CMK (cell line): ENCODE measurements around the gene SP6.

Experiments used
- DNase-seq: peaks from one replicate; pipeline ENCODE4 v3.0.0-alpha.2; 2010; ENCODE audit warnings: low read depth

SP6 gene

DNA sequence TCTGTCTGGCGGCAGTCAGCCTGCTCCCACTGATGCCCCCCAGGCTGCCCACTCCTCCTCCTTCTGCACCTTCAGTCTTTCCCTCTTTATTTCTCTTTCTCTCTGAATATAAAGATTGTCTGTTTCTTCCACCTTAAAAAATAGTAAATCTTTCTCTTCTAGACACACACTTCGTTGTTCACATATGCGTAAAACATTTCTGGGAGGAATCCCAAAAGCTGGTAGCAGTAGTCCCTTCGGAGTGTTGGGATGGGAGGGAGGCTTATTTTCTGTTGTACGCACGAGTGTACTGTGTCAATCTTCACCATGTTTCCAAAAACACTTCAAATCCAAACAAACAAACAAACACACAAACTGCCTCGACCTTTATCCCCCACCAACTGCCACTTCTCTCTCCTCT is 39.3 kb downstream of the SP6 start:
- DNase-seq = no peak

DNA sequence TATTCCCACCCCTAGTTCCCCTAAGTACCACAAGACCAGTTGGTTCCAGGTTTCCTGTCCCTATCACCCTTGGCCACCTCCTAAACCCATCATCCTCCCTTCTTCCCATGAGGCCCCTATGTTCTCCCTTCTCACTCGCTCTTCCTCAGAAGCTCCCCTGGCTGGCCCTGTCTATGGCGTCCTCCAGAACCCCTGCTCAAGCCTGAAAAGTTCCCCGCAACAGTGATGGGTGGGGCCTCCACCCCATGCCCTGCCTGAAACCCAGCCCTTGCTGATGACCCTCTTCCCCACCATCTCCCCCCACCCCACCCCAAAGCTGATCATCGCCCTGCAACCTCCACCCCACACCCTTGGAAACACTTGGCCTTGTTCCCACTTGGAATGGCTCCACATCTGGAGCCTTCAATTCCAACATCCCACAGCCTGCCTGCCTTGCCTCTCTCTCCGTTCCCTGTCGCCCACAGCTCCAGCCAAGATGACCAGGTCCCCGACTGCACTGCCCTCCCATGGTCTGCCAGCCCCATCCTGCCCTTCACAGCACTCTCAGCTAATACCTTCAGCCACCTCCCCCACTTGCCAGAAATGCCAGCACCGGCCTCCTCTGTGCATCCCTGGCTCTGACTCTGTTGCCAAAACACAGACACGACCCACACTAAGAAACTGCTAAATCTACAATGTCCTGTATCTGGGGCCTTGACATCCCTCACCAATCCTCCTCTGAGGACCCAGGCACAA is 39.9 kb downstream of the SP6 start:
- DNase-seq = no peak

- DNase-seq = no peak
Measured at GRCh38 chr17:47810200-47810821, 40.7 kb downstream of the SP6 start.

GRCh38 chr17:47808830-47809480 is 42.0 kb downstream of the SP6 start:
- DNase-seq = no peak

- no peak for DNase-seq
Measured at GRCh38 chr17:47808036-47808829, 42.7 kb downstream of the SP6 start.

- no peak for DNase-seq
Measured at GRCh38 chr17:47807421-47807820, 43.5 kb downstream of the SP6 start.

DNA sequence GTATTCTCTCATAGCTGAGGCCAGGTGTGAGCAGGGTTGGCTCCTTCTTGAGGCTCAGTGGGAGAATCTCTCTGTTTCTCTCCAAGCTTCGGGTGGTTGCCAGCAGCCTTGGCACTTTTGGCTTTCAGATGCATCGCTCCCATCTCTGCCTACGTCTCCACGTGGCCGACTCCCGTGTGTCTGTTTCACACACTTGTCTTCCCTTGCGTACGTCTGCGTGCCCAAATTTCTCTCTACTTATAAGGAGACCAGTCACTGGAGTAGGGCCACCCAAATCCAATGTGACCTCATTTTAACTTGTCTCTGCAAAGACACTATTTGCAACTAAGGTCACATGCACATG is 44.1 kb downstream of the SP6 start:
- DNase-seq = no peak

GRCh38 chr17:47806026-47806912 is 44.7 kb downstream of the SP6 start:
- no peak for DNase-seq

DNA sequence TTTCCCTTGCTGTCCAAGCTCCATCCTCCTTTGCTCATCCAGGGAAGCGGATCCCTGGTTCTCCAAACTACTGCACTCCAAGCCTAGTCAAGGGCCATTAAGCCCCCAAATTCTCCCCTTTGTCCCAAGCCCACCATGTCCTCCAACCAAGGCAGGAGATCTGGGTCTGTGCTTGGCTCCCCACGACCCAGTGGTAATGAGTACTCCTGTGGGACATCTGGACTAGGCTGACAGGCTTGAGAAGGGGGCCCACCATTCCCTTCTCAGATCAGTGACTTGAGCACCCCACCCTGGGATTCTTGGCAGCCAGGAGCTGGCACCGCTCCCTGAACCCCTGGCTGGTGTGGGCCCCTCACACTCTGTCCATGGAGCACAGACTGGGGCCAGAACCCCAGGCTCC is 46.5 kb downstream of the SP6 start:
- no peak for DNase-seq

DNA sequence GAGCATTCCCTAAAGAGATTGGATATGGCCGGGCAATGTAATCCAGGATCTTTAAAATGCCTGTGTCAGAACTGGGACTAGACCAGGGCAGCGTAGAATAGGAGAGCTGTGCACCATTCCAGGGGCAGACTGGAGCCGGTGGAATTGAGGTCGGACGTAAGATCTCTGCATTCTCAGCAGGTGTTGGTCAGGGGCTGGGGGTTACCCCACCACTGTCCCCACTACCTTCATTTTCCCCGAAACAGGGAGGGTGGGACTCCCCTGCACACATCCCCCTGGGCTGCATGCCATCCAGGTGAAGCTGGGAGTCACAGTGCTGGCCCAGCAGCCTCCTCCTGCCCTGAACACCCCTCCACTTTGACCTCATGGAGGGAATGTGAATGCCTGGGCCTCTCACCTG is 47.2 kb downstream of the SP6 start:
- no peak for DNase-seq

DNA sequence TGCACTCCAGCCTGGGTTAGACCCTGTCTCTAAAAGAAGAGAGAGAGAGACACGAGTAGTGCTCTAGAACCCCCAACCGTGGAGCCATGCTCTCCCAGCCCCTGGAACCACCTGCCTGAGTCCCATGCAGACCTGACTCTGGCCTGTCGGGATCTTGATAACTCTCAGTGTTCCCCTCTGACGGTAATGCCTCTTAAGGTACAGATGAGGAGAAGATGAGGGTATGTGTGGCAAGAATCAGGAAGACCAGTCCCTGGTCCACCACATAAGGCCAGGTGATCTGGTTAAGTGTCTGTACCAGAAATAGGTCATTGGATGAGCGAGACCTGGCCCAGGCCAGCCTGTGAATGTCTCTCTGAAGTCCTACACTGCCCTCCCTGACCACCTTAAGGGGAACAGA is 47.8 kb downstream of the SP6 start:
- DNase-seq = no peak

GRCh38 chr17:47802341-47803022 is 48.5 kb downstream of the SP6 start:
- no peak for DNase-seq

DNA sequence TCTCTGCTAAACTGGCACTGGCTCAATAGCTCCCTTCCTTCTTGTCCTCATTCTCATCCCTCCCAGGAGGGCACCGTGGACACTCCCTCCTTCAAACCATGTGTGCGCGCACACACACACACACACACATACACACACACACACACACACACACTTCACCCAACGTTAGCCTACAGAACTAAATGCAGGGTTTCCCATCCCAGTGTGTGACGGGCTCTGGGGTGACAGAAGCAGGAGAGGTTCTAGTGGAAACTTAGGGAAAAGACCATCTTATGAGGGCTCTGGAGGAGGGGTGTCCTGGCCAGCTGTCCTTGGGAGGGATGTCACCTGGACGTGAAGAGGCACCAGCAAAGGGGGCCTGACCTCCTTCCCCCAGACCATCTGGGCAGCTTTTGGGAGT is 49.1 kb downstream of the SP6 start:
- DNase-seq = no peak

DNA sequence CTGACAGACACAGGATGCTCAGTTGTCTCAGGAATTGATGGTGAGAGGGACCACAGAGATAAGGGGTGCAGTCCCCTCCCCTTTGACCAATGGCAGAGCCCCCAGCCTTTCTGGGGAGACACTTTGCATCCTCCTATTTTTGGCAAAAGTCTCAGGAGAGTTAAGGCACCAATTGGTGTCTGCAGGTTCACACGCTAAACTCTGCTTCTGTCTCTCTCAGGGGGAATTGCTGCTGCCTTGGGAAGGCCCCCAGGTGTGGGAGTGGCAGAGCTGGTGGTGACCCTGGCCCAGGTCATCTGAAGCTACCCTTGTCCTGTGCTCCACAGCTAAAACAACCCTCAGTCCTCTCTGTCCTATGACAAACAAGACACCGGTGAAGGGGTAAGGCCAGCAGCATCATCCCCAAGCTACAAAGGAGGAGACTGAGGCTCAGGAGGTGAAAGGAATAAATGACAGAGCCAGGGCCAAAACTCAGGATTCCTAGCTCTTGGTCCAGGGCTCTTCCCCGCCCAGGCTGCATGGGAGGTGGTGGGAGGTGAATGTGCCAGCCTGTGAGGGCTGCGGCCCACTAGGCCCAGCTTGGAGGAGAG is 49.7 kb downstream of the SP6 start:
- DNase-seq = no peak

DNA sequence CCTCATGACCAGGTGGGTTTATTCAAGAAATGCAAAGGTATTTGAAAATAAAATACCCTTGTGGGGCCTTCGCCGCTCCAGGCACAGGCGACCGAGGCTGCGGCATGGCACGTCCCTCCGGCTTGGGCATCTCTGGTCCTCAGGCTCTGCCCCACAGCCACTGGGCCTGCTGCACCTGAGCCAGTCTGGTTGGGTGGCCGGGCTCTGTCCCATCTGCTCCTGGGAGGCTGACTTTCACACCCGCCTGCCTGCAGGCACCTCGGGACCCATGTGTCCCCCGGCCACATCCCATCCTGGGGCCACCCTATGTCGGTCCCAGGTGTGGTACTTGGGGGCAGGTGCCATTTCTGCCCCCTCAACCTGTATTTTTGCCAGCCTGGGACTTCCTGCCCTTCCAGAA is 50.3 kb downstream of the SP6 start:
- no peak for DNase-seq

GRCh38 chr17:47797797-47798196 is 53.2 kb downstream of the SP6 start:
- no peak for DNase-seq
